Measurements from ENCODE around the gene FAM241B.

The FAM241B gene

GRCh38 chr10:69649786-69650550 is 19.9 kb downstream of the FAM241B start:
- DNase-seq = no peak

GRCh38 chr10:69650589-69651261 is 20.7 kb downstream of the FAM241B start:
- DNase-seq = no peak

GRCh38 chr10:69651362-69651761 is 21.3 kb downstream of the FAM241B start:
- DNase-seq = no peak

- DNase-seq = no peak
Measured at GRCh38 chr10:69652111-69652856, 22.2 kb downstream of the FAM241B start.

- DNase-seq = no peak
Measured at GRCh38 chr10:69652857-69653199, 22.8 kb downstream of the FAM241B start.

- DNase-seq = no peak
Measured at GRCh38 chr10:69653561-69653960, 23.5 kb downstream of the FAM241B start.

GRCh38 chr10:69655124-69655867 is 25.2 kb downstream of the FAM241B start:
- DNase-seq = no peak

- no peak for DNase-seq
Measured at GRCh38 chr10:69655868-69656555, 26.0 kb downstream of the FAM241B start.

- DNase-seq = no peak
Measured at GRCh38 chr10:69656742-69657269, 26.8 kb downstream of the FAM241B start.

GRCh38 chr10:69657430-69657829 is 27.4 kb downstream of the FAM241B start:
- no peak for DNase-seq

GRCh38 chr10:69657866-69658265 is 27.8 kb downstream of the FAM241B start:
- DNase-seq = no peak

GRCh38 chr10:69659241-69660038 is 29.4 kb downstream of the FAM241B start:
- DNase-seq = no peak

- DNase-seq = no peak
Measured at GRCh38 chr10:69660296-69660695, 30.2 kb downstream of the FAM241B start.

- no peak for DNase-seq
Measured at GRCh38 chr10:69661414-69662172, 31.5 kb downstream of the FAM241B start.

GRCh38 chr10:69662173-69662877 is 32.3 kb downstream of the FAM241B start:
- no peak for DNase-seq

- no peak for DNase-seq
Measured at GRCh38 chr10:69662901-69663300, 32.9 kb downstream of the FAM241B start.

- no peak for DNase-seq
Measured at GRCh38 chr10:69663369-69663947, 33.4 kb downstream of the FAM241B start.

GRCh38 chr10:69665474-69666320 is 35.6 kb downstream of the FAM241B start:
- no peak for DNase-seq

GRCh38 chr10:69666756-69667155 is 36.7 kb downstream of the FAM241B start:
- no peak for DNase-seq

Measured in activated CD4-positive, alpha-beta T cell treated with anti-CD3 and anti-CD28 coated beads for 4 hours (primary cell).